ENCODE measurements around the gene TRIO.

GRCh38 chr5:14513266-14513665 is 370.1 kb downstream of the TRIO start:
- TF ChIP-seq ZNF274 (IDR thresholded peaks at IDR 0.05; ENCODE audit: low read depth, low read length) (no peak), SUZ12 (IDR thresholded peaks at IDR 0.05; ENCODE audit: extremely low read depth, insufficient read depth, insufficient read length) (no peak), YY1 (IDR thresholded peaks at IDR 0.05; ENCODE audit: insufficient read depth, insufficient read length) (no peak)
